CD14-positive monocyte (primary cell): ENCODE measurements around the gene GLYATL1. TPM values are rescaled to one million over a fixed set of nuclear protein-coding genes. Genes with fewer than 3 reads are reported as not detected.

Experiments used
- DNase-seq, 3 donors: peaks; one replicate each; pipeline ENCODE4 v3.0.0-alpha.2; 2011 to 2022
- H2AFZ ChIP-seq: 2 replicates; pipeline ENCODE4 v1.6.0; 2012; ENCODE audit warnings: mild to moderate bottlenecking, low read depth, low read length, inconsistent platforms; ENCODE audit not compliant: insufficient read depth, poor library complexity, severe bottlenecking
- H3K27ac ChIP-seq, 2 donors: 1 replicate in 1 of 2; 2 replicates in 1 of 2; pipeline ENCODE4 v1.5.1; 2012 to 2013; ENCODE audit warnings: low read length in 2 of 2, control low read depth in 1 of 2, inconsistent platforms in 1 of 2, low read depth in 1 of 2, mild to moderate bottlenecking in 1 of 2
- H3K27me3 ChIP-seq, 2 donors: one replicate each; pipeline versions ENCODE4 v1.6.0 to v1.6.1; 2011 to 2013; ENCODE audit warnings: low read length in 2 of 2; ENCODE audit not compliant: control insufficient read depth in 2 of 2, insufficient read depth in 2 of 2
- H3K36me3 ChIP-seq, 2 donors: replicated peaks in 1 of 2; 1 replicate in 1 of 2; 2 replicates in 1 of 2; pipeline versions ENCODE4 v1.5.1 to v1.6.1; 2012 to 2013; ENCODE audit warnings: low read length in 2 of 2, control low read depth in 1 of 2, inconsistent platforms in 1 of 2, mild to moderate bottlenecking in 1 of 2; ENCODE audit not compliant: insufficient read depth in 2 of 2, control insufficient read depth in 1 of 2
- H3K4me1 ChIP-seq, 2 donors: 1 replicate in 1 of 2; 2 replicates in 1 of 2; pipeline versions ENCODE4 v1.5.1 to v1.6.1; 2012 to 2013; ENCODE audit warnings: low read length in 2 of 2, control low read depth in 1 of 2, inconsistent platforms in 1 of 2, mild to moderate bottlenecking in 1 of 2, moderate library complexity in 1 of 2; ENCODE audit not compliant: insufficient read depth in 2 of 2, control insufficient read depth in 1 of 2
- H3K4me2 ChIP-seq: replicated peaks from 2 replicates; pipeline ENCODE3; 2012; ENCODE audit warnings: low read length, moderate library complexity, mild to moderate bottlenecking; ENCODE audit not compliant: poor library complexity, severe bottlenecking; ENCODE audit errors: extremely low read depth
- H3K4me3 ChIP-seq, 3 experiments: fragments of 200-600 bp in 1 of 3; sonication (generic) in 1 of 3; replicated peaks in 1 of 3; 1 replicate in 2 of 3; 2 replicates in 1 of 3; pipeline ENCODE4 v1.5.1; 2011 to 2013; ENCODE audit warnings: low read length in 3 of 3, mild to moderate bottlenecking in 3 of 3, control low read depth in 2 of 3, low read depth in 2 of 3, inconsistent platforms in 1 of 3, moderate library complexity in 1 of 3
- H3K79me2 ChIP-seq: 2 replicates; pipeline ENCODE4 v1.6.0; 2012; ENCODE audit warnings: mild to moderate bottlenecking, control low read depth, inconsistent platforms, low read length, moderate library complexity; ENCODE audit not compliant: insufficient read depth
- H3K9ac ChIP-seq: 2 replicates; pipeline ENCODE4 v1.6.0; 2017; ENCODE audit warnings: low read length, mild to moderate bottlenecking; ENCODE audit not compliant: insufficient read depth, poor library complexity, severe bottlenecking
- H3K9me3 ChIP-seq, 2 donors: replicated peaks in 1 of 2; 1 replicate in 1 of 2; 2 replicates in 1 of 2; pipeline versions ENCODE4 v1.5.1 to v1.6.1; 2012 to 2013; ENCODE audit warnings: low read length in 2 of 2, control low read depth in 1 of 2; ENCODE audit not compliant: control insufficient read depth in 1 of 2, insufficient read depth in 1 of 2
- H4K20me1 ChIP-seq: 2 replicates; pipeline ENCODE4 v1.6.0; 2012; ENCODE audit warnings: mild to moderate bottlenecking, low read length, control low read depth, moderate library complexity; ENCODE audit not compliant: insufficient read depth
- H3K27ac Mint-ChIP-seq, 7 donors: one replicate each; pipeline ENCODE4 v1.8.0; 2020; ENCODE audit warnings: mild to moderate bottlenecking in 7 of 7, mixed read lengths in 7 of 7, moderate library complexity in 6 of 7, inconsistent platforms in 2 of 7
- H3K27me3 Mint-ChIP-seq, 3 donors: one replicate each; pipeline ENCODE4 v1.8.0; 2021 to 2022; ENCODE audit warnings: low read depth in 3 of 3, mild to moderate bottlenecking in 3 of 3, mixed read lengths in 3 of 3, moderate library complexity in 3 of 3, inconsistent platforms in 1 of 3
- H3K36me3 Mint-ChIP-seq, 2 donors: one replicate each; pipeline ENCODE4 v1.8.0; 2020; ENCODE audit warnings: mixed read lengths in 2 of 2, inconsistent platforms in 1 of 2, mild to moderate bottlenecking in 1 of 2
- H3K4me1 Mint-ChIP-seq: one replicate; pipeline ENCODE4 v1.8.0; 2020; ENCODE audit warnings: mild to moderate bottlenecking, mixed read lengths
- H3K4me3 Mint-ChIP-seq, 2 donors: one replicate each; pipeline ENCODE4 v1.8.0; 2020; ENCODE audit warnings: mild to moderate bottlenecking in 2 of 2, mixed read lengths in 2 of 2, moderate library complexity in 1 of 2
- H3K9me3 Mint-ChIP-seq, 7 donors: one replicate each; pipeline ENCODE4 v1.8.0; 2020 to 2022; ENCODE audit warnings: mixed read lengths in 7 of 7, mild to moderate bottlenecking in 6 of 7, moderate library complexity in 6 of 7, inconsistent platforms in 2 of 7
- WGBS: methylation state at CpG from one replicate; pipeline ENCODE4 v1.1.5; 2013; ENCODE audit warnings: missing lambda C conversion rate; ENCODE audit not compliant: insufficient coverage; 5-methylcytosine and 5-hydroxymethylcytosine counted together
- intact Hi-C, 2 donors: fragments of 100-400 bp; cut with micrococcal nuclease; formaldehyde crosslinking; loops; one replicate each; pipeline versions ENCODE4 v1.15.0 to v1.15.1; 2023
- polyA plus RNA-seq, 3 donors: library from polyadenylated mRNA; depleted of rRNA in 1 of 3; unstranded in 2 of 3; stranded (reverse) in 1 of 3; fragments of 300-500 nt in 2 of 3; fragments of >200 nt in 1 of 3; fragmentation: Illumina TruSeq in 2 of 3; gene quantifications; 1 replicate in 2 of 3; 2 replicates in 1 of 3; pipeline ENCODE4 v1.2.3, GENCODE V29; 2012 to 2021
- TF ChIP-seq, protein P1 (sequence below): fragments of 200-600 bp; IDR thresholded peaks from one replicate; pipeline ENCODE4 v1.8.0; 2022; ENCODE audit warnings: antibody characterized with exemption, mild to moderate bottlenecking

Gene GLYATL1
- polyA plus RNA-seq, 3 donors = not detected

DNA sequence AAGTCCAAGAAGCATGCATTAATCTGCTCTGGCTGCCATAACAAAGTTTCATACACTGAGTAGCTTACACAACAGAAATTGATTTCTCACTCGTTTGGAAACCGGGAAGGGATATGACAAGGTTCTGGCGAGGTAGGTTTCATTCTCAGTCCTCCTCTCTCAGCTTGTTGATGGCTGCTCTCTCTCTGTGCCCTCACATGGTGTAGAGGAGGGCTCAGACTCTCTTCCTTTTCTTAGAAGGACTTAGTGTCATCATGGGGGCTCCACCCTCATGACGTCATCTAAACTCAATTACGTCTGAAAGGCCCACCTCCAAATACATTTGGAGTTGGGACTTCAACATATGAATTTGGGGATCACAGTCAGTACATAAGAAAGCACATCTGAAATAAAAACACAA is 18.6 kb downstream of the GLYATL1 start:
- no peak overlapping the region for H3K4me2 ChIP-seq
- DNase-seq = no peak
- H3K79me2 ChIP-seq = no peaks in the 10 kb centered on the region
- H3K9me3 ChIP-seq = no peaks in the 10 kb centered on the region
- Mint-ChIP-seq H3K4me1 (no peaks in the 10 kb centered on the region), H3K4me3 (no peak overlapping the region), H3K9me3 (no peaks in the 10 kb centered on the region), H3K36me3 (no peaks in the 10 kb centered on the region), H3K27ac (peak overlapping the region in 1 of 7 donors; percentile 26), H3K27me3 (no peaks in the 10 kb centered on the region)
- H4K20me1 ChIP-seq = no peaks in the 10 kb centered on the region
- H3K27ac ChIP-seq = no peak overlapping the region
- H2AFZ ChIP-seq = no peak overlapping the region
- intact Hi-C loops = loop anchor here (5.0 to 10.0 kb wide), 2 partner anchors 99 to 197 kb away; no protein-coding TSS in a partner anchor
- H3K4me1 ChIP-seq = no peaks in the 10 kb centered on the region
- H3K4me3 ChIP-seq = no peak overlapping the region
- WGBS = no CpG with 5 or more reads among the region's 5 CpGs
- H3K9ac ChIP-seq = no peak overlapping the region
- no peaks in the 10 kb centered on the region for H3K27me3 ChIP-seq
- H3K36me3 ChIP-seq = no peaks in the 10 kb centered on the region
- TF ChIP-seq, protein P1, sequence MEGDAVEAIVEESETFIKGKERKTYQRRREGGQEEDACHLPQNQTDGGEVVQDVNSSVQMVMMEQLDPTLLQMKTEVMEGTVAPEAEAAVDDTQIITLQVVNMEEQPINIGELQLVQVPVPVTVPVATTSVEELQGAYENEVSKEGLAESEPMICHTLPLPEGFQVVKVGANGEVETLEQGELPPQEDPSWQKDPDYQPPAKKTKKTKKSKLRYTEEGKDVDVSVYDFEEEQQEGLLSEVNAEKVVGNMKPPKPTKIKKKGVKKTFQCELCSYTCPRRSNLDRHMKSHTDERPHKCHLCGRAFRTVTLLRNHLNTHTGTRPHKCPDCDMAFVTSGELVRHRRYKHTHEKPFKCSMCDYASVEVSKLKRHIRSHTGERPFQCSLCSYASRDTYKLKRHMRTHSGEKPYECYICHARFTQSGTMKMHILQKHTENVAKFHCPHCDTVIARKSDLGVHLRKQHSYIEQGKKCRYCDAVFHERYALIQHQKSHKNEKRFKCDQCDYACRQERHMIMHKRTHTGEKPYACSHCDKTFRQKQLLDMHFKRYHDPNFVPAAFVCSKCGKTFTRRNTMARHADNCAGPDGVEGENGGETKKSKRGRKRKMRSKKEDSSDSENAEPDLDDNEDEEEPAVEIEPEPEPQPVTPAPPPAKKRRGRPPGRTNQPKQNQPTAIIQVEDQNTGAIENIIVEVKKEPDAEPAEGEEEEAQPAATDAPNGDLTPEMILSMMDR = no peak

GRCh38 chr11:58958500-58958899 is 19.2 kb downstream of the GLYATL1 start:
- TF ChIP-seq, protein P1 = peak; percentile 75
- no peaks in the 10 kb centered on the region for H3K27me3 ChIP-seq
- no peaks in the 10 kb centered on the region for H3K4me1 ChIP-seq
- Mint-ChIP-seq H3K36me3 (no peaks in the 10 kb centered on the region), H3K4me3 (no peak overlapping the region), H3K9me3 (no peaks in the 10 kb centered on the region), H3K27me3 (no peaks in the 10 kb centered on the region), H3K27ac (no peak overlapping the region), H3K4me1 (no peaks in the 10 kb centered on the region)
- intact Hi-C loops = loop anchor here (5.0 to 10.0 kb wide), 2 partner anchors 99 to 196 kb away; no protein-coding TSS in a partner anchor
- H3K36me3 ChIP-seq = no peaks in the 10 kb centered on the region
- no peaks in the 10 kb centered on the region for H4K20me1 ChIP-seq
- H3K79me2 ChIP-seq = no peaks in the 10 kb centered on the region
- no peak overlapping the region for H2AFZ ChIP-seq
- H3K4me3 ChIP-seq = no peak overlapping the region
- WGBS = no CpG with 5 or more reads among the region's 2 CpGs
- no peak overlapping the region for H3K4me2 ChIP-seq
- H3K9me3 ChIP-seq = no peaks in the 10 kb centered on the region
- peak; percentile 35 to 57 (median 55) for DNase-seq
- H3K27ac ChIP-seq = no peak overlapping the region
- H3K9ac ChIP-seq = no peak overlapping the region
